ENCODE measurements around the gene SEMA3C.

The SEMA3C gene

DNA sequence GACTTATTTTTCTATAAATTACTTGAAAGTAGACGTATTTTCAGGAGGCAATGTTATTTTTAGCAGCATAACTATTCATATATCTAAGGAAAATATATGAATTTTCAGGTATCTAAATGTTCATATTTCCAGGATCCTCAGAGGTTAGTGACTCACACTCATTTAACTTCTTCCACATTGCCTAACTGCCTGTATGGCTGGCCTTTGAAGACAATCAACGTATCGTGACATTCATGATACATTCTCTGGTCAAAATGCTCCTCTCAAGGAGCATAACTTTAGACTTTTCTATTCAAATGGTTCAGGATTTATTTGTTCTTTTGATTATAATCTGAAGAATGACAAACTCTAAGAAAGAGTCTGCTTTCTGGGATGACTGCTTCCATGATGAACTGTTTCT is 89.3 kb downstream of the SEMA3C start:
- no peak for DNase-seq (ENCODE audit: insufficient read length, low spot score)
- no peak for FAIRE-seq

DNA sequence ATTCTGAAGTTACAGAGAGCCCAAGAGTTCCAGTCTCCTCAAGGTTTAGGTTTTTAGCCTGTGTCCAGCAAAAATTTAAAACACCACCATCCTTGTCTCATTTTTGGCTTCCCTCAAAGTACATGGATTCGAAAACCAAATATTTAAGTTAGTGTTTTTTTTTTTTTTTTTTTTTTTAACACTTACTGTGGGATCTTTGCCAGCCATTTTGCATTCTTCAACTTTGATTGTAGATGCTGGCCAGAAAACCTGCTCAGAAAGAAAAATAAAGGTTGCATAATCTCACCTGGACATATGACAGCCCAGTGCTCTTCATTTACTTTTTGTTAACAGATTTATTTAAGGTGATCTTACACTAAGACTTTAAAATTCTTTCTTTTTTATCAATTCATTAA is 91.6 kb downstream of the SEMA3C start:
- DNase-seq (ENCODE audit: insufficient read length, low spot score), result no peak
- FAIRE-seq, result no peak

DNA sequence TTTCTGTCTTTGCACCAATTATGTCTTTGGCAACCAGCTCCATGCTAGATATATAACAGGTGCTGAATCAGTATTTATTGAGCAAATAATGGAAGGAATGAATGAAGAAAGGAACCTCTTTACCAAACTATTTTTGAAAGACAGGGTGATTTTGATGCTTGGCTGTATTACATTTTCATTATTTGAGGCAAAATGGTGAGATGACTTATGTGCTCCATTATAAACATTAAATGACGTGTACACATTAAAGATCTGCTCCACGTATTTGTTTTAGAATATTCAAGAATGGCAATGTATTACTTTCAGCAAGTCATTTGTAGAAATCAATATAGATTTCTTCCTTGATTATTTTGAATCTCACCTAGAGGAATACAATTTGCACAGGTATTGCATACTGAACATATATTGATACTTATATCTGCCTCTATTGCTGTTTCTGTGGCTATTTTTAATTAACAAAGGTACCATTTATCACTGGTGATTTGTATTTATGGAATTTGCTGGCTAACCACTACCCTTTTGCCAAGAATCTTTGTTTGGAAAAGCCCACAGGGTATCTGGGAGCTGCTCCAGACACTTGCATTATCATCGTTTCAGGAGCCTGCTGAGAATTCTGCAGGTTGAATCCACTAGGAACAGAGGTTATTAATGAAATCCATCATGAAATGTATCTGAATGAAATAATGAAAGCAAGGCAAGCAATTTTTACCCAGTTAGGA is 92.2 kb downstream of the SEMA3C start:
- FAIRE-seq, result no peak
- no peak for DNase-seq (ENCODE audit: insufficient read length, low spot score)

DNA sequence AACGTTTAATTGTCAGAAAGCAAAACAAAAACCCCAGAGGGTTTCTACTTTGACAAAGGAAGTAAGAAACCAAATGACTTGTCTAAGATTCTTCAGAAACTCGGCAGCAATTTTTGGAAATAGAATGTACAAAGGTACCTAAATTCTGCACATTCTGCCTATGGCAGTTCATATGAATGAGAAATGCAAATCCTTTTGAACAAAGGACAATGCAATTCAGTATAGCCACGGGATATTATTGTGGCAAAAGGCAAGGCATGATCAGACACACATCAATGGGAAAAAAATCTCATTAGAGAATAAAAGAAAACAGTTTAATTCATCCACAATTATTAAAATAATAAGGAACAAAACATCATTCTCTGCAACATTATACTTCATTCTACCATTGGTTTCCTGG is 93.4 kb downstream of the SEMA3C start:
- FAIRE-seq (no peak), DNase-seq (ENCODE audit: insufficient read length, low spot score) (no peak)

DNA sequence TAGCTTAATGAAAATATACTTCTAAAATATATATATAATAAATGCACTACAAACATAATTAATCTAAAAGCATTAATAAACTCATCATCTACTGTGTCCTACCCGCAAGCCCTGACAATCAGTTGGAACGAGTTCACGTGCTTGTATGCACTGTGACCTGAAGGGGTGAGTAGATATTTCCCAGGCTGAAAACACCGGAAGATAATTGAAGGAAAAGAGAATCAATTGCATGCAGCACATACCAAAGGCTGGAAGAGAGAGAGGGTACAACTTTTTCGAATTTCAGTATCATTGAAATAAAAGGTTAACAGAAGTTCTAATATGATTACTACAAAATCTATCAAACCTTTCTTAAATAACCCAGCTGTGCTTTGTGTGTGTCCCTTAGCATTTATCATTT is 94.6 kb downstream of the SEMA3C start:
- no peak for DNase-seq (ENCODE audit: insufficient read length, low spot score)
- no peak for FAIRE-seq

DNA sequence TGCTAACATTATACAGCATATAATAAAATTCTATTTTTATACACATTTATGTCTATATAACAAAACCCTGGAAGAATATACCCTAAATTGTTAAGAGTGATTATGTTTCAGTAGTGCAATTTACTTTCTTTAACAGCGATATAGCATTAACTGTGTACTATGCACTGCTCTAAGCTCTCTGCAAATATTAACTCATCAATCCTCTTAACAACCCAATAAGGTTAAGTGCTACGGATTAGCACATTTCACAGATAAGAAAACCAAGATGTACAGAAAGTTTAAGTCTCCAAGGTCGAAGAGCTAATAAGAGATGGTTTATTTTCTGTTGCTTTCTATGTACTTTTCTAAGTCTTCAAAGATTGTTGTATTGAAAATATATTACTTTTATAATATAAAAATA is 95.8 kb downstream of the SEMA3C start:
- no peak for FAIRE-seq
- no peak for DNase-seq (ENCODE audit: insufficient read length, low spot score)

DNA sequence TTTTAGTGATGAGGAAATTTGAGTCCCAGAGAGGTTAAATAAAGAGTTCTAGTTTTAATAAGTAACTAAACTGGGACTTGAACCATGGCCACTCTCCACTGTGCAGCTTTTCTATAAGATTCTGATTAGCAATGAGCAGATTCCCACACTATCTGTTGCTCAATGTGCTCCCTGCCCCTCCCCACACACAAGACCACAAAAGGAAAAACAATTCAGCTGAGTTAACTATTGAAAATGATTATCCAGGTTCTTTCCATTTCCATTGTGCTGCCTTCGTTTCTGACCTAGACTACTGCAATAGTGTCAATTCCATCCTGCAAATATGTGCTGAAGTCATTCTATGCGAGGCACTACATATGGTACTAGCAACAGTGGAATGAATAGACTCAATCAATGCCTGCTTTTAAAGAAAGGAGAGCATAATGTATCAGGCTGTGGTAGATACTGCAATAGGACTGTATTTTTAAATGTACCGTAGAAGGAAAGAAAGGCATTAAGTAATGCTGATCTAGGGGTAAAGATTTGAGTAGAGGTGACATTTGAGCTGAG is 97.0 kb downstream of the SEMA3C start:
- no peak for FAIRE-seq
- DNase-seq (ENCODE audit: insufficient read length, low spot score), result no peak

DNA sequence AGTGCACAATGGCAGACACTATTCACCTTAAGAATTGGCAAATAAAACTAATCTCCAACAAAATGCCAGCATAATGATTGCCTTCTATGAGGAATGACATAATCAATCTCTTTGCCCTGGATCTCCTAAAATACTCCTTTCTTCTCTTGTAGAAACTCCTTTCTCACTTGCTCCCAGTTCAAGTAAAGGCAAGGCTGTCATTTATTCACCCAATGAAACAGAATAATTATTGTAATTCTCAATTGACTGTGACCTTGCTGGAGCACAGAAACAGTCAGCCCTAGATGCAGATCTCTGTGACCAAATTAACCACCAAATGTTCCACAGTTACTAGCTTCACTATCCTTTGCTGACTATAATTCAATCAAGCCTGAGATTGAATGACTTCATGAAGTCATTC is 99.3 kb downstream of the SEMA3C start:
- DNase-seq (ENCODE audit: insufficient read length, low spot score), result no peak
- no peak for FAIRE-seq

DNA sequence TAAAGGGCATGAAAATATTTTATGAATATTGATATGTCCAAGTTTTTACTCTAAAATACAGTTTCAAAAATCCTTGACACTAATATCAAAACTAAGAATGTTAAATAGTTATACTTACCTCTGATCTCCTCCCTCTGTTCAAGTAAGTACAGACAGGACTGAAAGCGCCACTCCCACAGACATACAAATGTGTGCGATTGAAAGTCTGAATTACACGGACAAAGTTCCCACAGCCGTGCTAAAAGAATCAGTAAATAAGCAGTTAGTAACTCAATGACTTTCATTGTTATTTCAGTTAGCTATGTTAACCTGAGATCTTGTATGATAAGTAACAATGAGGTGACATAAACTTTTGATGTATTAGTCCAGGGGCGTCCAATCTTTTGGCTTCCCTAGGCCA is 100.7 kb downstream of the SEMA3C start:
- no peak for DNase-seq (ENCODE audit: insufficient read length, low spot score)
- no peak for FAIRE-seq

DNA sequence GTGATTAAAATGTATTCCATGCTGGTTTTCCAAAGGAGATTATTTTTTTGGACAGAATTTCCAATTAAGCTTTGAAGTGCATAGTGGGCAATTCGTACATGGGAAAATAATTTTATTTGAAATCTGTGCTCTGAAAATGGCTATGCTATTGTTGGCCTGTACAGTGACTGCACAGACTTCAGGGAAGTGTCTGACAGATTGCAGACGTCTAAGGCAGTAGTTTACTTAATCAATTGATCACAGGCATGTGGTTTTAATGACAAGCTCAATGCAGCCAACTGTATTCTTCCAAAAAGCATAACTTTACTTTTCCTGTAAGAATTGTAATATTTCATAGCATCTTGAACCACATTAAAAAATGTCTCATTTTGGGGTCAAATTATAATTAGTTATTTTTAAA is 102.0 kb downstream of the SEMA3C start:
- no peak for FAIRE-seq
- no peak for DNase-seq (ENCODE audit: insufficient read length, low spot score)

DNA sequence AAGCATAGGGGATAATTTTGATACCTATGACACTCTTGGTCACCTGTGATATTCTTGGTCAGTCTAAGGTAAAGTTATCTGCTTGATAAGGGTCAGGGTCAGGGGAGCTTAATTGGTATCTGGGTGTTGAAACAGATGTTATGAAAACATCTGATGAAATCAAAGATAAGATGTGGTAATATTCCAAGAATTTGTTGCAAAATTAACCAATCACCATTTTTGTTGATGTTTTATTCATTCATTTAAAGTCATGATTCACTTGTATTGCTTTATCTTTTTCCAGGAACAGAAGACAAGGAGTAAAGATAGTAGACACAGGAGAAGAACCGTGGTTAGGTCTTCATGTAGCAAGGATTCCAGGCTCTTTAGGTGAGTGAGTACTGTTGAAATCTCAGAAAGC is 103.1 kb downstream of the SEMA3C start:
- FAIRE-seq (no peak), DNase-seq (ENCODE audit: insufficient read length, low spot score) (no peak)

DNA sequence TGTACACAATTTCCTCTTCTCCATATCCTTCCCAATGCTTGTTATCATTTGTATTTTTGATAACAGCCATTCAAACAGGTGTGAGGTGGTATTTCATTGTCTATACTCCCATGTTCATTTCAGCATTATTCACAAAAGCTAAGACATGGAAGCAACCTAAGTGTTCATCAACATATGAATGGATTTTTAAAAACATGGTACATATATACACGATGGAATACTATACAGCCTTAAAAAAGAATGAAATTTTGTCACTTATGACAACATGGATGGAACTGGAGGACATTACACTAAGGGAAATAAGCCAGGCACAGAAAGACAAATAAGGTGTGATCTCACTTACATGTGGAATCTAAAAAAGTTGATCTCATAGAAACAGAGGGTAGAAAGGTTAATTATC is 109.3 kb downstream of the SEMA3C start:
- DNase-seq (ENCODE audit: insufficient read length, low spot score), result no peak
- no peak for FAIRE-seq

DNA sequence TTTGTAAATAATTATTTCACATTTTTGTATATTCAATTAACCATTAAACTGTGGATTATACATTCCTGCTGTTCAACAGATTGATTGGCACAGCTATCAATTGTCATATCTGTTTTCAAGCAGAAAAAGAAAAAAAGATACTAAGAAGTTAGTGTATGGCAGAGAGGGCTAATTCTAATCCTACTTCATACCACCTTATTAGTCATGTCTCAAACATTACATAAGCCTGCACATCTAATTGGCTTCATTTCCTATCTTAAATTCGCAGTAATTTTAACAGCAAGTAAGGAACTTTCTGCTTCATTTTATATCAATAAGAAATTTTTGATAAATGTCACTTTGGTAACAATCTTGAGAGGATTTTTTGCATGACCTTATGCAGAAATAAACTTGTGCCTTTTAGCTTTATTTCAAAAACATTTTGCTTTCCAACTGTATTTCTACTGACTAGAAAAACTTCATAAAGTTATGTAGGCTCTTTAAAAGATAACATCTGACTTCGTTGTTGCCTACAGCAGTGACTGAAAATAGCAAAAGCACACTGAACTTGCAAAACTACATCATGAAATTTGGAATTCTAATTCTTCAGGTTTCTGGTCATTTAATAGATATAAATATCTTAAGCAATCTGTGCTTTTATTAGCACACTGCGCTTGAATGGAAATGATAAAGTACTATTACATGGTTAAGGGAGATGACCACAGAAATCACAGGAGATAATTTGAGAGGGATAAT is 111.5 kb downstream of the SEMA3C start:
- DNase-seq (ENCODE audit: insufficient read length, low spot score), result no peak

DNA sequence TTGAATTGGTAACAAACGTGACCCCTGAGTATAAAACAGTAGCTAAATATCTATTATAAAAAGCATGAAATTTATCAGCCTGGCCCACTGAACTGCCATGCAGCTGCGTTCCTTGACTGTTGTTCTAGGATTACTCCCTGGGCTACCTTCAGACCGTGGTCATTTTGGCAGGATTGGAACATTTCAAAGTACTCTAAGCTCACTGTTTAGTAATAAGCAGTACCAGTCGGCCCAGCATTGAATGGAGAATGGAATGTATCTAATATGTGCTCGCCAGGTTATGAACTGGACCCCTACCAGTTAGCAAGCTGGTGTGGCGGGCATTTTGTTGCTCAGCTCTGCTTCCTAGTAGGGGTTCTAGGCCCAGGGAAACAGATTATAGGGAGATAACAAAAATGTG is 112.2 kb downstream of the SEMA3C start:
- FAIRE-seq, result no peak
- DNase-seq (ENCODE audit: insufficient read length, low spot score), result no peak

More for the DNA sequence above, 111.5 kb downstream of the SEMA3C start:
- FAIRE-seq, result no peak

DNA sequence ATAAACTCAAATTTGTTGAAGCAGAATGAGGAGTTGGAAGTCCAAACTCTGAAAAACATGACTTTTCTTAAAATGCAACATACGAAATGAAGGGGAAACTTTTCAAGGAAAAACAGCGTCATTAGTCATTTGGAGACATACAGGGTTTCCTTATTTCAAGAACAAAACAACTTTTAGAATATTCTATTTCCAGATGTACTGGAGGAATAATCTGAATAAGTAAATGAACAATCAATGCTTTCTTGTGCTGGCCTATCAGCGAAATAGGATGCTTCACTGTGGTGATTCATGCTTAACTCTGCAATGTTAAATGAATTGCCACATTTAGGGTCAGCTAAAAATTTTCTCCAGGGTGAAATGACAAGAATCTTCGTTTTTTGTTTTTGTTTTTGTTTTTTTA is 114.3 kb downstream of the SEMA3C start:
- no peak for DNase-seq (ENCODE audit: insufficient read length, low spot score)
- no peak for FAIRE-seq

DNA sequence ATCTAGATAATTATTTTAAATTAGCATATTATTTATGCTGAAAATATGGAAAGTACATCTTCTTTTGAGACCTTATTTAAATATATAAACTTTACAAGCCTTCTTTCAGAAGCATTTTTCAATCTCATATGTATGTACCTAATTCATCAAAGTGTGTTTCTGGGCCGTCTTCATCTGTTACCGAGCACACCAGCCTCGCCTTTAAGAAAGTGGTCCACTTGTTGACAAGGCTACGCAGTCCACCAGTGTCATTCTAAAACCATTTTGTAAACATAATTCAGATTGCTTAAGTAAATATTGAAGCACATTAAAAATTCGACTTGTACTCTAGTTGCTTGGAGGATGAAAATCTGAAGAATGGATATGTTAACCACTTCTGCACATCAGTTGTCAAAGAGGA is 116.3 kb downstream of the SEMA3C start:
- no peak for DNase-seq (ENCODE audit: insufficient read length, low spot score)
- FAIRE-seq, result no peak

DNA sequence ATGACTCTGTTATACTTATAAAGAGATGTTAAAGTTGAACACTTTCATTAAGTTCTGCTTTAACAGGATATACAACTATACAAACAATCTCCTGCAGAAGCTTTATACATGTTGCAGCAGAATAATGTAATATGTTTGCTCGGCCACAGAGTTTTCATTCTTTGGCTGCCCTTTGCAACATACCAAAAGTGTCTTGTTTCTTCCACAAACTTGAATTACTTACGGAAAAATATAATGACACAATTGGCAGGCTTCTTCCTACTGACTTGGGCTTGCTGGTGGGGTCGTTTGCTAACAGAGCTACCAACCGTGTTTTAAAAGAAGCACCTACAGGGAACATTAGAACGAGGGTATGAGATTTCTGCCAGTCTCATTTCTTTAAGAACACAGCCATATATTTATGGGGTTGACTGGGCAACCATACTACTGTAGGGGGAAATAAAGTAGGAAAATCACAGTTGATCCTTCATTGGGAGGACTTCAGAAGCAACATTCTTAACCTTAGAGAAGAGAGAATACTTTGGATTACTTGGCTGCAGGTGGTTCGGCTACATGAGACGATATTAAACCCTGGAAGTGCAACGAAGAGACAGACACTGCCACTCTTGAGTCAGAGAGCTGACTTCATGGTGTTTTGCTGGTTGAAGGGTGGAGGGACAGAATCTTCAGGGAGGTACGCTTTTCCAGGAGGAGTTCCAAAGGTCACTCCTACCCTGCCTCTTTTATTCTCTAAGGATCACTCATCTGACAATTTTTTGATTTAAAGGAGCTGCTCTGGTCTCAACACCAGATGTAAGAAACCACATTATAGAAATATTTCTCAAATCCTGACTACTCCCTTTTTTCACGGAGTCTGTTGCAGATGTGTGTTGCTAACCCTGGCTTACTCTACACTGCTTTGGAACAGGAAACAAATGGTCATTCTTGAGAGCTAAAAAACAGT is 123.9 kb downstream of the SEMA3C start:
- DNase-seq (ENCODE audit: insufficient read length, low spot score) (no peak), FAIRE-seq (no peak)

DNA sequence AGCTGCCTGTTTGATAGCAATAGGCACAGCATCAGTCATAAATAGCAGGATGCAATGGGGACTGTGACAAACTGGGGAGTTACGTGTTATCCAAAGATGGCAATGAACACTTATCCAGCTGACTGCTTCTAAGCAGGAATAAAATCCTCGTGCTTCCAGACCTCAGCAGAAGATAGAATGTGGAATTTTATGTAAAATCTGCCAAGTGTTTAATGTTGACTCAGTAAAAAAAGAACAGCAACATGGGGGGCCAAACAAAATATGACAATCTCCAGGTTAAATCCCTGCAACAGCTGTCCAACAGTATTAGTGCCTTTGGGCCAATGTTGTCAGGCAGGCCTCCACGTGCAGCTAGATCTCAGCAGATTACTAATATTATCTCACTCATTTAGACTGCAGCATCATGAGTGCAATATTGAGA is 127.3 kb downstream of the SEMA3C start:
- DNase-seq (ENCODE audit: insufficient read length, low spot score), result no peak
- no peak for FAIRE-seq

DNA sequence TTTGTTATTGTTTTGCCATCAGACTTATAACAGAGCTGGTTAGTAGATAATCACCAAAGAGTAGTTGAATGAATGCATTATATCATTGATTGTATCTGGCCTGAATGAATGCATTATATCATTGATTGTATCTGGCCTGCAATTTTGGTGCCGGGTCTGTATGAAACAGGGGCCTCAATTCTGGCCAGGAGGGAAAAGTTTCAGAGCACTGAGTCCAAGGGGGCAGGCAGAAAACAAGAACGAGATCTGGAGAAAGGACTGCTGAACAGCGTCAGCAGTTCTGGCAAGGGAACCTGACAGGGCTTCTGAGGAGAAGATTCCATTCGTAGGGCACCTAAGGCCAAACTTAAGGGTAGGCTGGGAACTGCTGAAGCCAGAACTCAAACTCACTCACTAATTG is 128.0 kb downstream of the SEMA3C start:
- FAIRE-seq, result no peak

DNA sequence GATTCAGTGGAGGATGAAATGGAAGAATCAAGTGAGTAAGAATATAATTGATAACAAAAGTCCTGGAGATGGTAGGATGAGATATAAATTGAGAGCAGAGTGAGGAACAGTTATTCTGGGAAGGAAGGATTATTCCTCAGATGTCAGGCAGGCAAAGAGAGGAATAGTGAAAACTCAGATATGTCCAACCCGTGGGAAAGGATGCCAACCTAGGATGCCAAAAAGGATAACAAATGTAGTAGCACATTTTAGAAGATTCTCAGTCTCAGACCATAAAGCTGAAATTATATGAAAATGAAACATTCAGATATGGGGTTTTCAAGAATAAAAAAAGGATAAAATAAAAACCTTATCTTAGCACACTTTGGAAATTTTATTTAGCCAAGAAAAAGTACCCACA is 131.1 kb downstream of the SEMA3C start:
- FAIRE-seq (no peak), DNase-seq (ENCODE audit: insufficient read length, low spot score) (no peak)

More for the DNA sequence above, 128.0 kb downstream of the SEMA3C start:
- DNase-seq (ENCODE audit: insufficient read length, low spot score), result no peak

DNA sequence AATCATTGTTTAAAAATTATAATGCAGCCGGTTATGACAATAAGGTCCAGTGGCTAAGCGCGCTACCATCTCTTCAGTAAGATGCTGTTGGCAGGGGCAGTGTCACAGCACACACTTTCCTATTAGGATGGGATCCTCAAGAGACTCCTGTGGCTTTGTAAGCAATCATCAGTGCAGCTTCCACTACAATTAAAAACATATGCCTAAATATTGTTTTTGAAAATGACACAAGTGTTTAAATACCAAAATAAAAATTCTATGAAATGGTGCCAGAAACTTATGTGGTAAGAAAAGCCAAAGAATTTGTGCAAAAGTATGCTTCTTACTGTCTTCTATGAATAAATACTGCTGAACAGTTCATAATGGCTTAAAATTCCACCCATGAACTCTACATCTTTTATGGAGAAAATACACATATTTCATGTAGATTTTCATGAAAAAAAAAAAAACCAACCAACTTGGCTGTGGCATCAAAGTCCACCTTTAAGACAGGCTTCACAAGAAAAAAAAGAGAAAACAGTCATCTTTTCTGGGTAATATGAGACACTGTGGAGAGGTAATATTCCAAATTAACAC is 132.8 kb downstream of the SEMA3C start:
- DNase-seq (ENCODE audit: insufficient read length, low spot score) (no peak), FAIRE-seq (no peak)

Data from GM19239 (cell line).